Activated naive CD4-positive, alpha-beta T cell treated with anti-CD3 and anti-CD28 coated beads, Interleukin-2, amount 10 ng/mL, durations not matched to agents 7 days and 5 days (primary cell): ENCODE measurements around the gene CLRN3.

Source experiments
- CTCF ChIA-PET: fragments of 350-600 bp; sonication (Branson Sonifier 250); formaldehyde crosslinking; loops from one replicate; lab custom pipeline; 2021; ENCODE audit warnings: antibody characterized with exemption; lab: Charles Lee
- DNase-seq: peaks from one replicate; pipeline ENCODE4 v3.0.0-alpha.2; 2020
- H3K27ac Mint-ChIP-seq: one replicate; pipeline ENCODE4 v1.8.0; 2021; ENCODE audit warnings: mild to moderate bottlenecking, moderate library complexity, mixed read lengths
- H3K27me3 Mint-ChIP-seq: one replicate; pipeline ENCODE4 v1.8.0; 2021; ENCODE audit warnings: mild to moderate bottlenecking, mixed read lengths
- H3K36me3 Mint-ChIP-seq: one replicate; pipeline ENCODE4 v1.8.0; 2021; ENCODE audit warnings: mixed read lengths
- H3K4me1 Mint-ChIP-seq: one replicate; pipeline ENCODE4 v1.8.0; 2021; ENCODE audit warnings: mixed read lengths
- H3K4me3 Mint-ChIP-seq: one replicate; pipeline ENCODE4 v1.8.0; 2021; ENCODE audit warnings: mild to moderate bottlenecking, moderate library complexity, mixed read lengths
- H3K9me3 Mint-ChIP-seq: one replicate; pipeline ENCODE4 v1.8.0; 2021; ENCODE audit warnings: mixed read lengths

Gene CLRN3

GRCh38 chr10:127871631-127872010 is 21.1 kb downstream of the CLRN3 start:
- no peak overlapping the region for H3K4me3 Mint-ChIP-seq
- H3K9me3 Mint-ChIP-seq = peaks cover 2% of the 10 kb centered on the region
- CTCF ChIA-PET = interaction anchor here (2.5 kb wide), 1 partner anchor 164 kb away, joined by 5 read pairs; no protein-coding TSS in a partner anchor
- DNase-seq = no peak
- no peak overlapping the region for H3K27ac Mint-ChIP-seq
- H3K27me3 Mint-ChIP-seq = peaks cover 34% of the 10 kb centered on the region
- H3K36me3 Mint-ChIP-seq = no peaks in the 10 kb centered on the region
- H3K4me1 Mint-ChIP-seq = no peaks in the 10 kb centered on the region

GRCh38 chr10:127869329-127869728 is 23.4 kb downstream of the CLRN3 start:
- CTCF ChIA-PET = interaction anchor here (1.1 to 2.3 kb wide), 2 partner anchors 15 to 37 kb away, joined by 3 to 13 read pairs; partner anchors contain the start of gene PTPRE
- peaks cover 2% of the 10 kb centered on the region for H3K9me3 Mint-ChIP-seq
- H3K27me3 Mint-ChIP-seq = peaks cover 47% of the 10 kb centered on the region
- no peak for DNase-seq
- no peak overlapping the region for H3K4me3 Mint-ChIP-seq
- no peak overlapping the region for H3K27ac Mint-ChIP-seq
- no peaks in the 10 kb centered on the region for H3K4me1 Mint-ChIP-seq
- H3K36me3 Mint-ChIP-seq = no peaks in the 10 kb centered on the region

- Mint-ChIP-seq H3K36me3 (no peaks in the 10 kb centered on the region), H3K9me3 (peaks cover 11% of the 10 kb centered on the region), H3K27ac (no peak overlapping the region), H3K27me3 (peaks cover 47% of the 10 kb centered on the region), H3K4me3 (no peak overlapping the region), H3K4me1 (no peaks in the 10 kb centered on the region)
- DNase-seq = no peak
- CTCF ChIA-PET = interaction anchor here (1.5 kb wide), 1 partner anchor 13 kb away, joined by 3 read pairs; no protein-coding TSS in a partner anchor
These were observed 24.9 kb downstream of the CLRN3 start for GRCh38 chr10:127867805-127868204.

GRCh38 chr10:127866276-127867013 is 26.3 kb downstream of the CLRN3 start:
- peaks cover 41% of the 10 kb centered on the region for H3K27me3 Mint-ChIP-seq
- CTCF ChIA-PET = interaction anchor here (1.5 kb wide), 1 partner anchor 11 kb away, joined by 3 read pairs; no protein-coding TSS in a partner anchor
- no peak overlapping the region for H3K27ac Mint-ChIP-seq
- no peaks in the 10 kb centered on the region for H3K4me1 Mint-ChIP-seq
- H3K36me3 Mint-ChIP-seq = no peaks in the 10 kb centered on the region
- H3K4me3 Mint-ChIP-seq = no peak overlapping the region
- H3K9me3 Mint-ChIP-seq = peaks cover 11% of the 10 kb centered on the region
- DNase-seq = no peak

- Mint-ChIP-seq H3K4me1 (no peaks in the 10 kb centered on the region), H3K36me3 (no peaks in the 10 kb centered on the region), H3K9me3 (peaks cover 9% of the 10 kb centered on the region), H3K4me3 (no peak overlapping the region), H3K27me3 (peaks cover 28% of the 10 kb centered on the region), H3K27ac (peak overlapping the region; percentile 54)
- CTCF ChIA-PET = interaction anchor here (0.7 kb wide), 1 partner anchor 37 kb away, joined by 4 read pairs; no protein-coding TSS in a partner anchor
- no peak for DNase-seq
These were observed 29.4 kb downstream of the CLRN3 start for GRCh38 chr10:127863231-127863825.

- DNase-seq = no peak
- Mint-ChIP-seq H3K4me1 (no peaks in the 10 kb centered on the region), H3K4me3 (no peak overlapping the region), H3K36me3 (no peaks in the 10 kb centered on the region), H3K27ac (no peak overlapping the region), H3K27me3 (peaks cover 6% of the 10 kb centered on the region), H3K9me3 (peaks cover 9% of the 10 kb centered on the region)
- CTCF ChIA-PET = no interaction called here
These were observed 32.1 kb downstream of the CLRN3 start for GRCh38 chr10:127860592-127860991.

- H3K27me3 Mint-ChIP-seq = peaks cover 4% of the 10 kb centered on the region
- no peaks in the 10 kb centered on the region for H3K36me3 Mint-ChIP-seq
- CTCF ChIA-PET = interaction anchor here (2.8 kb wide), 1 partner anchor 141 kb away, joined by 28 read pairs; no protein-coding TSS in a partner anchor
- no peak for DNase-seq
- H3K4me1 Mint-ChIP-seq = no peaks in the 10 kb centered on the region
- H3K27ac Mint-ChIP-seq = no peak overlapping the region
- no peak overlapping the region for H3K4me3 Mint-ChIP-seq
- H3K9me3 Mint-ChIP-seq = no peaks in the 10 kb centered on the region
These were observed 36.8 kb downstream of the CLRN3 start for GRCh38 chr10:127855976-127856375.

GRCh38 chr10:127855591-127855881 is 37.2 kb downstream of the CLRN3 start:
- Mint-ChIP-seq H3K4me3 (no peak overlapping the region), H3K27ac (no peak overlapping the region), H3K27me3 (peaks cover 4% of the 10 kb centered on the region), H3K36me3 (no peaks in the 10 kb centered on the region), H3K4me1 (no peaks in the 10 kb centered on the region), H3K9me3 (no peaks in the 10 kb centered on the region)
- CTCF ChIA-PET = interaction anchor here (1.2 to 2.8 kb wide), 3 partner anchors 12 to 156 kb away, joined by 3 to 28 read pairs (median 10); no protein-coding TSS in a partner anchor
- no peak for DNase-seq

- Mint-ChIP-seq H3K27me3 (peaks cover 4% of the 10 kb centered on the region), H3K9me3 (no peaks in the 10 kb centered on the region), H3K4me3 (no peak overlapping the region), H3K4me1 (no peaks in the 10 kb centered on the region), H3K27ac (no peak overlapping the region), H3K36me3 (no peaks in the 10 kb centered on the region)
- CTCF ChIA-PET = interaction anchor here (0.5 to 2.8 kb wide), 13 partner anchors 9 to 290 kb away, joined by 3 to 28 read pairs (median 4); partner anchors contain the start of gene PTPRE
- DNase-seq = no peak
These were observed 37.8 kb downstream of the CLRN3 start for GRCh38 chr10:127854769-127855590.

GRCh38 chr10:127853868-127854768 is 38.6 kb downstream of the CLRN3 start:
- CTCF ChIA-PET = interaction anchor here (0.5 to 2.8 kb wide), 18 partner anchors 8 to 354 kb away, joined by 3 to 28 read pairs (median 3); partner anchors contain the start of gene PTPRE
- no peak overlapping the region for H3K4me3 Mint-ChIP-seq
- H3K9me3 Mint-ChIP-seq = peaks cover 6% of the 10 kb centered on the region
- H3K27ac Mint-ChIP-seq = no peak overlapping the region
- DNase-seq = peak; percentile 59
- H3K4me1 Mint-ChIP-seq = no peaks in the 10 kb centered on the region
- H3K36me3 Mint-ChIP-seq = no peaks in the 10 kb centered on the region
- peaks cover 4% of the 10 kb centered on the region for H3K27me3 Mint-ChIP-seq

GRCh38 chr10:127852456-127852855 is 40.3 kb downstream of the CLRN3 start:
- H3K27ac Mint-ChIP-seq = no peak overlapping the region
- H3K27me3 Mint-ChIP-seq = peaks cover 4% of the 10 kb centered on the region
- no peak overlapping the region for H3K4me3 Mint-ChIP-seq
- H3K9me3 Mint-ChIP-seq = peaks cover 7% of the 10 kb centered on the region
- CTCF ChIA-PET = interaction anchor here (0.6 to 2.4 kb wide), 2 partner anchors 137 to 288 kb away, joined by 4 to 10 read pairs; no protein-coding TSS in a partner anchor
- DNase-seq = no peak
- H3K4me1 Mint-ChIP-seq = peaks cover under 1% of the 10 kb centered on the region
- no peaks in the 10 kb centered on the region for H3K36me3 Mint-ChIP-seq

- no peak for DNase-seq
- Mint-ChIP-seq H3K36me3 (no peaks in the 10 kb centered on the region), H3K9me3 (peaks cover 7% of the 10 kb centered on the region), H3K4me1 (peaks cover 3% of the 10 kb centered on the region), H3K4me3 (no peak overlapping the region), H3K27me3 (peaks cover 4% of the 10 kb centered on the region), H3K27ac (no peak overlapping the region)
- CTCF ChIA-PET = no interaction called here
These were observed 41.0 kb downstream of the CLRN3 start for GRCh38 chr10:127851661-127852194.

GRCh38 chr10:127850944-127851343 is 41.8 kb downstream of the CLRN3 start:
- Mint-ChIP-seq H3K4me1 (peaks cover 3% of the 10 kb centered on the region), H3K4me3 (no peak overlapping the region), H3K27ac (no peak overlapping the region), H3K36me3 (no peaks in the 10 kb centered on the region), H3K9me3 (peaks cover 7% of the 10 kb centered on the region), H3K27me3 (peaks cover 4% of the 10 kb centered on the region)
- no peak for DNase-seq
- CTCF ChIA-PET = interaction anchor here (1.5 kb wide), 1 partner anchor 119 kb away, joined by 3 read pairs; no protein-coding TSS in a partner anchor
